OCI-LY1 (cell line): ENCODE results near the gene MRPL40.

Experiments used
- H2AFZ ChIP-seq: fragments of 200-600 bp; sonication (generic), shearing (Covaris generic); 2 replicates; pipeline ENCODE4 v1.6.0; 2014; ENCODE audit warnings: antibody characterized with exemption, mild to moderate bottlenecking, low read length
- H3F3A ChIP-seq: fragments of 200-600 bp; sonication (generic), shearing (Covaris generic); 2 replicates; pipeline ENCODE4 v1.6.0; 2014; ENCODE audit warnings: mild to moderate bottlenecking, antibody characterized with exemption, low read length, moderate library complexity; ENCODE audit not compliant: insufficient read depth
- H3K27ac ChIP-seq: fragments of 200-600 bp; sonication (generic); 2 replicates; pipeline ENCODE4 v1.5.1; 2014; ENCODE audit warnings: low read length, mixed run types, mild to moderate bottlenecking, low read depth; ENCODE audit not compliant: poor library complexity, severe bottlenecking
- H3K27me3 ChIP-seq: fragments of 200-600 bp; sonication (generic); 2 replicates; pipeline ENCODE4 v1.6.0; 2014; ENCODE audit warnings: antibody characterized with exemption, mild to moderate bottlenecking, low read length, moderate library complexity; ENCODE audit not compliant: insufficient read depth
- H3K36me3 ChIP-seq: fragments of 200-600 bp; sonication (generic); 2 replicates; pipeline ENCODE4 v1.6.1; 2014; ENCODE audit warnings: mild to moderate bottlenecking, antibody characterized with exemption, low read length, moderate library complexity, mixed read lengths; ENCODE audit not compliant: insufficient read depth
- H3K4me1 ChIP-seq: fragments of 200-600 bp; sonication (generic); 2 replicates; pipeline ENCODE4 v1.5.1; 2014; ENCODE audit warnings: mild to moderate bottlenecking, low read length, moderate library complexity; ENCODE audit not compliant: insufficient read depth, severe bottlenecking
- H3K4me2 ChIP-seq: fragments of 200-600 bp; sonication (generic), shearing (Covaris generic); 2 replicates; pipeline ENCODE4 v1.6.1; 2014; ENCODE audit warnings: low read length
- H3K4me3 ChIP-seq: fragments of 200-600 bp; sonication (generic); 2 replicates; pipeline ENCODE4 v1.5.1; 2014; ENCODE audit warnings: low read length, low read depth, mild to moderate bottlenecking, mixed read lengths; ENCODE audit not compliant: poor library complexity, severe bottlenecking
- H3K79me2 ChIP-seq: fragments of 200-600 bp; shearing (Covaris generic); 2 replicates; pipeline ENCODE4 v1.6.1; 2016; ENCODE audit warnings: mixed run types, low read length, mixed read lengths; ENCODE audit not compliant: insufficient read depth
- H3K9ac ChIP-seq: fragments of 200-600 bp; sonication (generic), shearing (Covaris generic); 2 replicates; pipeline ENCODE4 v1.6.1; 2014; ENCODE audit warnings: mild to moderate bottlenecking, low read length, mixed read lengths
- H3K9me2 ChIP-seq: fragments of 200-600 bp; sonication (generic), shearing (Covaris generic); 2 replicates; pipeline ENCODE4 v1.6.1; 2014; ENCODE audit warnings: low read depth, mild to moderate bottlenecking, low read length, mixed read lengths
- H3K9me3 ChIP-seq: fragments of 200-600 bp; shearing (Covaris generic); 2 replicates; pipeline ENCODE4 v1.6.1; 2014; ENCODE audit warnings: low read length, mixed read lengths
- H4K20me1 ChIP-seq: fragments of 200-600 bp; sonication (generic), shearing (Covaris generic); 2 replicates; pipeline ENCODE4 v1.6.0; 2016; ENCODE audit warnings: mild to moderate bottlenecking, low read length; ENCODE audit not compliant: insufficient read depth
- EZH2 ChIP-seq: fragments of 200-600 bp; sonication (generic), shearing (Covaris generic); IDR thresholded peaks from 2 replicates; pipeline ENCODE4 v1.8.0; 2017; ENCODE audit warnings: borderline replicate concordance, mixed run types, mild to moderate bottlenecking, antibody characterized with exemption, low read length, moderate library complexity, mixed read lengths
- TF ChIP-seq, protein P1 (sequence below): fragments of 200-600 bp; sonication (generic), shearing (Covaris generic); IDR thresholded peaks from 2 replicates; pipeline ENCODE4 v1.5.1; 2017; ENCODE audit warnings: mild to moderate bottlenecking, antibody characterized with exemption, low read length, moderate library complexity, mixed read lengths

MRPL40 gene

DNA sequence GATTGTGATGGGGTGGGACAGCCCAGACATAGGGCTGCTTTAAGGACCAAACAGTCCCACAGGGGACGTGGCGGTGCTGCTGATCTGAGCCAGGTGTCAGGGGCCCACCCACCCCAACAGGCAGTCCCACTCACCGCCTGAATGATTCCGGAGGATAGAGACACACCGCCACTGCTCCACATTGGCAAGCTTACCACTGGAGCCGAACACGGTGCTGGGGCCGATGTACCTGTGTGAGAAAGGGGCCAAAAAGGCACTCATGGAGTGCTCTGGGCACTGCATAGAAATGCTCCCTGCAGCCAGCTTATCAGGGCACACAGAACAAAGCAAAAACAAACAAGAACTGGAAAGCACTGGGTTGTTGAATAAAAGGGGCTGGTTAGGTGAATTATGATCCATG lies 26.7 kb upstream of the MRPL40 start:
- no peak overlapping the region for H3K4me3 ChIP-seq
- no peaks in the 10 kb centered on the region for H4K20me1 ChIP-seq
- no peaks in the 10 kb centered on the region for H3K9me3 ChIP-seq
- no peaks in the 10 kb centered on the region for H3K4me1 ChIP-seq
- H3K27ac ChIP-seq = no peak overlapping the region
- peaks cover 90% of the 10 kb centered on the region for H3K36me3 ChIP-seq
- no peaks in the 10 kb centered on the region for H3K79me2 ChIP-seq
- H3F3A ChIP-seq = no peaks in the 10 kb centered on the region
- H3K9ac ChIP-seq = no peak overlapping the region
- H2AFZ ChIP-seq = no peak overlapping the region
- no peaks in the 10 kb centered on the region for H3K9me2 ChIP-seq
- no peaks in the 10 kb centered on the region for H3K27me3 ChIP-seq
- no peak overlapping the region for H3K4me2 ChIP-seq
- no peak for TF ChIP-seq EZH2
- TF ChIP-seq, protein P1, sequence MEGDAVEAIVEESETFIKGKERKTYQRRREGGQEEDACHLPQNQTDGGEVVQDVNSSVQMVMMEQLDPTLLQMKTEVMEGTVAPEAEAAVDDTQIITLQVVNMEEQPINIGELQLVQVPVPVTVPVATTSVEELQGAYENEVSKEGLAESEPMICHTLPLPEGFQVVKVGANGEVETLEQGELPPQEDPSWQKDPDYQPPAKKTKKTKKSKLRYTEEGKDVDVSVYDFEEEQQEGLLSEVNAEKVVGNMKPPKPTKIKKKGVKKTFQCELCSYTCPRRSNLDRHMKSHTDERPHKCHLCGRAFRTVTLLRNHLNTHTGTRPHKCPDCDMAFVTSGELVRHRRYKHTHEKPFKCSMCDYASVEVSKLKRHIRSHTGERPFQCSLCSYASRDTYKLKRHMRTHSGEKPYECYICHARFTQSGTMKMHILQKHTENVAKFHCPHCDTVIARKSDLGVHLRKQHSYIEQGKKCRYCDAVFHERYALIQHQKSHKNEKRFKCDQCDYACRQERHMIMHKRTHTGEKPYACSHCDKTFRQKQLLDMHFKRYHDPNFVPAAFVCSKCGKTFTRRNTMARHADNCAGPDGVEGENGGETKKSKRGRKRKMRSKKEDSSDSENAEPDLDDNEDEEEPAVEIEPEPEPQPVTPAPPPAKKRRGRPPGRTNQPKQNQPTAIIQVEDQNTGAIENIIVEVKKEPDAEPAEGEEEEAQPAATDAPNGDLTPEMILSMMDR = no peak

DNA sequence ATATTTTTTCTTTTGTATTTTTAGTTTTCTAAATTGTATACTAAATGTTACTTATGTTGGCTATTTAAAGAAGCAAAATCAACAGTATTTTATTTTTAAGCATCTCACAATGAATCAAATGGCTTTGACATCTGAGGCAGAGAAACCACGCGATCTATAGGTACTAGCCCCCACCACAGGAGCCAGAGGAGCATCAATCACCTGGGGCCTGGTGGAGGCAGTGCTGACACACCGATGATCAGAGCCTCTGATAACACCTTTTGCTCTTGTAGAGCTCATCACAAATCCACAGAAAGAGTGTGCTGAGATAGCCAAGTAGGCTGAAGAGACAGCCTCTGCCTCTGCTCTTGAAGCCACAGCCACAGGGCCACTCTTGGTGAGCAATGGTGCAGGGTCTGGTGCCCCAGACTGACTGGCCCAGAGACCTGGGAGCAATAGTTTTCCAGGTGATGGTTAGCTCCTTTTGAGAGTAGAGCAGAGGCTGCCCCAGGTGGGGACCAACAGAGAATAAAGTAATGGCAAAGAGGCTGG lies 26.0 kb upstream of the MRPL40 start:
- no peaks in the 10 kb centered on the region for H3K4me1 ChIP-seq
- no peaks in the 10 kb centered on the region for H4K20me1 ChIP-seq
- H3K4me2 ChIP-seq = no peak overlapping the region
- H3K27me3 ChIP-seq = no peaks in the 10 kb centered on the region
- no peak overlapping the region for H3K4me3 ChIP-seq
- no peaks in the 10 kb centered on the region for H3F3A ChIP-seq
- H3K27ac ChIP-seq = no peak overlapping the region
- H3K36me3 ChIP-seq = peaks cover 90% of the 10 kb centered on the region
- H3K9ac ChIP-seq = no peak overlapping the region
- no peaks in the 10 kb centered on the region for H3K9me3 ChIP-seq
- H3K79me2 ChIP-seq = peaks cover 1% of the 10 kb centered on the region; the same call in 1 of the 2 replicates
- no peak overlapping the region for H2AFZ ChIP-seq
- H3K9me2 ChIP-seq = no peaks in the 10 kb centered on the region
- no peak for TF ChIP-seq EZH2
- TF ChIP-seq, protein P1 = no peak

DNA sequence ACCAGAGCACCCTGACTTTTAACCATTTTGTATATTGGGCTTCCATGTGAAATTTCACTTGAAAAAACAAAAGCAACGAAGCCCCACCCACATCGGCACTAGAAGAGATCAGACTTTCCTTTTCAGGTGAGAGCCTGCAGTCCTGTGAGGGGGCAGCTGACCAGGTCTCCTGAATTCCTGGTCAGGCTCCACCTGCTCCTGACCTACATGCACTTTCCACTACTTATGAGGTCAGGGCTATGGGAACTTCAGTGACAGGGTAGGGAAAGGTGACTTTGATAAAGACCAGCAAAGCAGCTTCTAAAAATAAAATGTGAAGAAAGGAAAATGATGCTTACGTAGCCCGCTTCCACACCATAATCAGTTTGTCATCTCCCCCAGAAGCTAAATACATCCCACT lies 25.5 kb upstream of the MRPL40 start:
- no peak overlapping the region for H3K4me3 ChIP-seq
- H3K27ac ChIP-seq = no peak overlapping the region
- H3K4me1 ChIP-seq = no peaks in the 10 kb centered on the region
- H3F3A ChIP-seq = no peaks in the 10 kb centered on the region
- no peaks in the 10 kb centered on the region for H3K9me3 ChIP-seq
- no peak overlapping the region for H3K9ac ChIP-seq
- H3K36me3 ChIP-seq = peaks cover 90% of the 10 kb centered on the region
- no peaks in the 10 kb centered on the region for H3K9me2 ChIP-seq
- TF ChIP-seq, protein P1 = no peak
- TF ChIP-seq EZH2 = no peak
- H2AFZ ChIP-seq = no peak overlapping the region
- peaks cover under 1% of the 10 kb centered on the region; the same call in 1 of the 2 replicates for H4K20me1 ChIP-seq
- no peak overlapping the region for H3K4me2 ChIP-seq
- H3K79me2 ChIP-seq = peaks cover 6% of the 10 kb centered on the region
- no peaks in the 10 kb centered on the region for H3K27me3 ChIP-seq
